H1 (cell line): ENCODE measurements around the gene ADAD2. TPM values are rescaled to one million over a fixed set of nuclear protein-coding genes. Genes with fewer than 3 reads are reported as not detected.

ENCODE experiments used
- CTCF ChIA-PET: fragments of 300-600 bp; sonication (Branson Sonifier 250); formaldehyde crosslinking; loops from one replicate; lab custom pipeline; 2021; ENCODE audit not compliant: partially characterized antibody; lab: Charles Lee
- POLR2A ChIA-PET: fragments of 300-600 bp; sonication (Branson Sonifier 250); formaldehyde crosslinking; loops from one replicate; lab custom pipeline; 2021; ENCODE audit warnings: inconsistent platforms; ENCODE audit not compliant: partially characterized antibody; lab: Charles Lee
- DNase-seq, 2 experiments: peaks; one replicate each; pipeline versions ENCODE4 v3.0.0 to v3.0.0-alpha.2; 2010 to 2022; ENCODE audit warnings: low spot score in 2 of 2, low read depth in 1 of 2, mixed read lengths in 1 of 2
- FAIRE-seq: peaks from 2 replicates; lab custom pipeline; 2011; peaks lifted over from hg19 to GRCh38; lab: Jason Lieb, UNC
- H2AFZ ChIP-seq: 2 replicates; pipeline ENCODE4 v1.8.1; 2012; ENCODE audit warnings: low read length, inconsistent platforms
- H2AK5ac ChIP-seq: 2 replicates; pipeline ENCODE4 v1.6.1; 2013; ENCODE audit warnings: low read depth, low read length
- H2BK120ac ChIP-seq: replicated peaks from 2 replicates; pipeline ENCODE3; 2013; ENCODE audit warnings: low read depth, low read length, inconsistent platforms
- H2BK12ac ChIP-seq: 2 replicates; pipeline ENCODE4 v1.6.1; 2013; ENCODE audit warnings: low read depth, low read length
- H2BK15ac ChIP-seq: 2 replicates; pipeline ENCODE4 v1.6.1; 2013; ENCODE audit warnings: low read length
- H2BK20ac ChIP-seq: 2 replicates; pipeline ENCODE4 v1.6.1; 2013; ENCODE audit warnings: low read length
- H2BK5ac ChIP-seq: 2 replicates; pipeline ENCODE4 v1.6.1; 2013; ENCODE audit warnings: low read depth, low read length
- H3K14ac ChIP-seq: 2 replicates; pipeline ENCODE4 v1.6.1; 2013; ENCODE audit warnings: inconsistent platforms; ENCODE audit not compliant: insufficient read length
- H3K18ac ChIP-seq: 2 replicates; pipeline ENCODE4 v1.6.1; 2013; ENCODE audit warnings: low read length; ENCODE audit errors: extremely low read depth
- H3K23ac ChIP-seq: 2 replicates; pipeline ENCODE4 v1.6.1; 2013; ENCODE audit warnings: inconsistent platforms; ENCODE audit not compliant: insufficient read length
- H3K23me2 ChIP-seq: 2 replicates; pipeline ENCODE4 v1.6.1; 2013; ENCODE audit warnings: low read depth, low read length
- H3K27ac ChIP-seq: 2 replicates; pipeline ENCODE4 v1.6.1; 2011; ENCODE audit warnings: low read depth, low read length, inconsistent platforms
- H3K27me3 ChIP-seq, 4 experiments: replicated peaks in 1 of 4; 1 replicate in 1 of 4; 2 replicates in 3 of 4; pipeline versions ENCODE4 v1.6.1 to v1.8.1; 2011 to 2013; ENCODE audit warnings: low read length in 3 of 4, mild to moderate bottlenecking in 3 of 4, inconsistent platforms in 2 of 4, mixed read lengths in 2 of 4, moderate library complexity in 1 of 4; ENCODE audit not compliant: control insufficient read depth in 3 of 4, insufficient read depth in 3 of 4; ENCODE audit errors: extremely low read depth in 1 of 4
- H3K36me3 ChIP-seq, 4 experiments: 2 replicates each; pipeline versions ENCODE4 v1.6.1 to v1.8.1; 2011 to 2013; ENCODE audit warnings: mild to moderate bottlenecking in 4 of 4, low read length in 3 of 4, moderate library complexity in 2 of 4, control low read depth in 1 of 4, inconsistent platforms in 1 of 4; ENCODE audit not compliant: insufficient read depth in 4 of 4, control insufficient read depth in 2 of 4
- H3K4ac ChIP-seq: replicated peaks from 2 replicates; pipeline ENCODE3; 2013; ENCODE audit warnings: low read length, low read depth, mixed read lengths, inconsistent platforms; ENCODE audit not compliant: insufficient read length
- H3K4me1 ChIP-seq, 4 experiments: replicated peaks in 1 of 4; 1 replicate in 1 of 4; 2 replicates in 3 of 4; pipeline versions ENCODE4 v1.6.1 to v1.8.1; 2011 to 2013; ENCODE audit warnings: low read length in 3 of 4, inconsistent platforms in 2 of 4, mixed read lengths in 1 of 4; ENCODE audit not compliant: insufficient read depth in 4 of 4, control insufficient read depth in 3 of 4
- H3K4me2 ChIP-seq, 2 experiments: 2 replicates each; pipeline versions ENCODE4 v1.6.1 to v1.8.1; 2011 to 2013; ENCODE audit warnings: low read depth in 2 of 2, low read length in 2 of 2, control low read depth in 1 of 2, inconsistent platforms in 1 of 2, mild to moderate bottlenecking in 1 of 2; ENCODE audit not compliant: insufficient read depth in 1 of 2
- H3K4me3 ChIP-seq, 4 experiments: fragments of 200-600, 300-600 bp in 1 of 4; sonication (generic), shearing (Covaris generic), sonication (Bioruptor Twin) in 1 of 4; 2 replicates each; pipeline versions ENCODE4 v1.5.1 to v1.8.1; 2011 to 2016; ENCODE audit warnings: low read length in 4 of 4, low read depth in 3 of 4, control low read depth in 2 of 4, inconsistent platforms in 2 of 4, mild to moderate bottlenecking in 2 of 4, mixed read lengths in 1 of 4, moderate library complexity in 1 of 4; ENCODE audit not compliant: insufficient read depth in 2 of 4; ENCODE audit errors: extremely low read depth in 1 of 4
- H3K56ac ChIP-seq: replicated peaks from 2 replicates; pipeline ENCODE3; 2013; ENCODE audit warnings: low read depth, mild to moderate bottlenecking, mixed read lengths, low read length, inconsistent platforms; ENCODE audit not compliant: insufficient read length
- H3K79me1 ChIP-seq: 2 replicates; pipeline ENCODE4 v1.6.1; 2013; ENCODE audit warnings: low read depth, low read length, control low read depth
- H3K79me2 ChIP-seq, 2 experiments: 2 replicates each; pipeline versions ENCODE4 v1.6.1 to v1.8.1; 2012 to 2013; ENCODE audit warnings: low read length in 2 of 2, mild to moderate bottlenecking in 2 of 2, inconsistent platforms in 1 of 2; ENCODE audit not compliant: insufficient read depth in 2 of 2, control insufficient read depth in 1 of 2
- H3K9ac ChIP-seq, 4 experiments: replicated peaks in 1 of 4; 1 replicate in 1 of 4; 2 replicates in 3 of 4; pipeline versions ENCODE4 v1.6.1 to v1.8.1; 2011 to 2013; ENCODE audit warnings: low read depth in 3 of 4, low read length in 3 of 4, control low read depth in 2 of 4, mild to moderate bottlenecking in 2 of 4, moderate library complexity in 2 of 4, inconsistent platforms in 1 of 4; ENCODE audit errors: extremely low read depth in 1 of 4
- H3K9me3 ChIP-seq, 2 experiments: 2 replicates each; pipeline versions ENCODE4 v1.6.1 to v1.8.1; 2012 to 2013; ENCODE audit warnings: mild to moderate bottlenecking in 2 of 2, moderate library complexity in 2 of 2, control low read depth in 1 of 2, inconsistent platforms in 1 of 2, low read depth in 1 of 2, low read length in 1 of 2, mixed read lengths in 1 of 2; ENCODE audit not compliant: insufficient read depth in 2 of 2
- H4K20me1 ChIP-seq, 2 experiments: replicated peaks in 1 of 2; 2 replicates each; pipeline versions ENCODE3 to v1.8.1; 2011 to 2013; ENCODE audit warnings: inconsistent platforms in 2 of 2, low read length in 2 of 2, mild to moderate bottlenecking in 1 of 2; ENCODE audit not compliant: insufficient read depth in 2 of 2, control insufficient read depth in 1 of 2
- H4K5ac ChIP-seq: 2 replicates; pipeline ENCODE4 v1.6.1; 2013; ENCODE audit warnings: low read length, low read depth, mixed read lengths, inconsistent platforms; ENCODE audit not compliant: insufficient read length
- H4K8ac ChIP-seq: 2 replicates; pipeline ENCODE4 v1.8.0; 2013; ENCODE audit warnings: mild to moderate bottlenecking, moderate library complexity, low read length, inconsistent platforms; ENCODE audit not compliant: insufficient read depth; ENCODE audit errors: extremely low read depth
- H4K91ac ChIP-seq: replicated peaks from 2 replicates; pipeline ENCODE3; 2013; ENCODE audit warnings: low read length, mixed read lengths, inconsistent platforms; ENCODE audit not compliant: insufficient read length
- CEBPB ChIP-seq: IDR thresholded peaks from 2 replicates; pipeline ENCODE4 v1.6.1; 2012; ENCODE audit warnings: low read depth, low read length
- CHD2 ChIP-seq: IDR thresholded peaks from 2 replicates; pipeline ENCODE4 v1.6.1; 2012; ENCODE audit warnings: low read length, improper control_type of control experiment
- EGR1 ChIP-seq: IDR thresholded peaks from 2 replicates; pipeline ENCODE4 v1.6.1; 2011; ENCODE audit warnings: low read depth, low read length, borderline replicate concordance
- EZH2 ChIP-seq: fragments of 200-600 bp; sonication (generic); IDR thresholded peaks from 2 replicates; pipeline ENCODE4 v1.7.1; 2012; ENCODE audit warnings: low read depth, mild to moderate bottlenecking, moderate library complexity, low read length, inconsistent platforms; ENCODE audit not compliant: severe bottlenecking
- GABPA ChIP-seq: IDR thresholded peaks from 2 replicates; pipeline ENCODE4 v1.6.1; 2011; ENCODE audit warnings: mild to moderate bottlenecking, low read length, moderate library complexity, borderline replicate concordance; ENCODE audit not compliant: insufficient read depth
- NANOG ChIP-seq: IDR thresholded peaks from 2 replicates; pipeline ENCODE4 v1.6.1; 2011; ENCODE audit warnings: low read length, low read depth, mild to moderate bottlenecking, inconsistent platforms; ENCODE audit not compliant: insufficient read depth, poor library complexity, severe bottlenecking
- SRF ChIP-seq: IDR thresholded peaks from 2 replicates; pipeline ENCODE4 v1.6.1; 2011; ENCODE audit warnings: mild to moderate bottlenecking, low read depth, low read length, moderate library complexity
- USF2 ChIP-seq: IDR thresholded peaks from 2 replicates; pipeline ENCODE4 v1.6.1; 2011; ENCODE audit warnings: low read length, improper control_type of control experiment
- WGBS, 2 experiments: shearing (Covaris generic) in 1 of 2; methylation state at CpG; one replicate each; pipeline versions ENCODE4 v1.1.6 to v1.1.7; 2013 to 2015; ENCODE audit warnings: low lambda C conversion rate in 2 of 2, mixed read lengths in 2 of 2, inconsistent platforms in 1 of 2, low coverage in 1 of 2, missing lambda C conversion rate in 1 of 2; ENCODE audit not compliant: insufficient replicate concordance in 2 of 2, insufficient coverage in 1 of 2, insufficient read length in 1 of 2; ENCODE audit errors: extremely low coverage in 1 of 2, missing lambda C conversion rate in 1 of 2; 5-methylcytosine and 5-hydroxymethylcytosine counted together
- polyA plus RNA-seq, 7 experiments: library from polyadenylated mRNA; depleted of rRNA in 3 of 7; stranded (reverse) in 5 of 7; unstranded in 2 of 7; fragments of >200 nt in 5 of 7; fragments of 200-250 nt in 2 of 7; gene quantifications; 1 replicate in 5 of 7; 2 replicates in 1 of 7; 4 replicates in 1 of 7; pipeline versions ENCODE4 v1.2.1 to v1.2.3, GENCODE V29; 2011 to 2013; ENCODE audit warnings: missing spikeins in 2 of 7, mixed read lengths in 2 of 7
- total RNA-seq: library from RNA; stranded (reverse); fragmentation: NEBNext Ultra II Directional; extraction: Animal tissue kit (Norgen Biotek cat#: 25700); gene quantifications from 2 replicates; pipeline ENCODE4 v1.2.1, GENCODE V29; 2021

Gene ADAD2
- total and polyA plus RNA-seq, 2 of the 8 experiments (the other 6 are each of a cell fraction or from before 2014, with no cell fraction given): 1.2 to 1.3 TPM

GRCh38 chr16:84159007-84159406 lies 31.9 kb upstream of the ADAD2 start:
- H3K4me1 ChIP-seq: no peaks in the 10 kb centered on the region
- no peak overlapping the region for H3K4ac ChIP-seq
- no peak overlapping the region for H3K18ac ChIP-seq
- no peak overlapping the region for H3K56ac ChIP-seq
- no peak overlapping the region for H3K23ac ChIP-seq
- DNase-seq (no peak), FAIRE-seq (no peak)
- TF ChIP-seq EZH2 (no peak), SRF (no peak), CHD2 (no peak), EGR1 (no peak), USF2 (no peak), GABPA (no peak), NANOG (no peak), CEBPB (no peak)
- no peaks in the 10 kb centered on the region for H3K9me3 ChIP-seq
- H3K23me2 ChIP-seq: no peaks in the 10 kb centered on the region
- no peak overlapping the region for H2BK20ac ChIP-seq
- no peak overlapping the region for H3K9ac ChIP-seq
- no peak overlapping the region for H2BK5ac ChIP-seq
- no peaks in the 10 kb centered on the region for H3K79me2 ChIP-seq
- no peak overlapping the region for H4K91ac ChIP-seq
- H4K20me1 ChIP-seq: no peaks in the 10 kb centered on the region
- H2AFZ ChIP-seq: no peak overlapping the region
- 85% methylated on average over 9 of the region's 9 CpGs; no CpG with 5 or more reads in 1 of the 2 experiments for WGBS, 2 experiments
- H2BK12ac ChIP-seq: no peak overlapping the region
- no peak overlapping the region for H3K4me3 ChIP-seq
- POLR2A ChIA-PET: interaction anchor here (1.3 kb wide), 1 partner anchor 18 kb away, joined by 3 read pairs; no protein-coding TSS in a partner anchor
- no peak overlapping the region for H3K14ac ChIP-seq
- H3K36me3 ChIP-seq: no peaks in the 10 kb centered on the region
- H4K5ac ChIP-seq: no peak overlapping the region
- no peak overlapping the region for H2AK5ac ChIP-seq
- H3K27ac ChIP-seq: no peak overlapping the region
- H3K79me1 ChIP-seq: no peaks in the 10 kb centered on the region
- CTCF ChIA-PET: interaction anchor here (1.1 to 1.7 kb wide), 3 partner anchors 12 to 20 kb away, joined by 3 to 4 read pairs (median 3); no protein-coding TSS in a partner anchor
- no peaks in the 10 kb centered on the region for H3K27me3 ChIP-seq
- no peak overlapping the region for H3K4me2 ChIP-seq
- H2BK15ac ChIP-seq: no peak overlapping the region
- no peak overlapping the region for H2BK120ac ChIP-seq
- no peak overlapping the region for H4K8ac ChIP-seq
